HepG2 (cell line): Measurements from ENCODE around the gene ANKRD40CL. TPM values are rescaled to one million over a fixed set of nuclear protein-coding genes. Genes with fewer than 3 reads are reported as not detected.
A peak's percentile ranks its signal among the peaks of the same experiment; 100 is the strongest.

Experiments used
- CEBPG ChIP-seq: IDR thresholded peaks from 2 replicates; pipeline ENCODE4 v1.6.1; 2016
- DNMT1 ChIP-seq: sonication (generic); formaldehyde crosslinking; IDR thresholded peaks from 2 replicates; pipeline ENCODE4 v1.5.1; 2020; ENCODE audit warnings: mild to moderate bottlenecking, missing genetic modification reagents
- MAFG ChIP-seq: sonication (generic); formaldehyde crosslinking; IDR thresholded peaks from 2 replicates; pipeline ENCODE4 v1.5.1; 2020; ENCODE audit warnings: mild to moderate bottlenecking, missing genetic modification reagents
- MAFK ChIP-seq, 2 experiments: IDR thresholded peaks in 1 of 2; conservative IDR thresholded peaks in 1 of 2; 2 replicates each; pipeline ENCODE4 v1.6.1; 2011; ENCODE audit warnings: improper control_type of control experiment in 2 of 2, low read length in 2 of 2
- NFE2L1 ChIP-seq: sonication (generic); formaldehyde crosslinking; IDR thresholded peaks from 2 replicates; pipeline ENCODE4 v1.4.0; 2020; ENCODE audit warnings: missing genetic modification reagents, mild to moderate bottlenecking, borderline replicate concordance
- NFIC ChIP-seq: IDR thresholded peaks from 2 replicates; pipeline ENCODE4 v1.6.1; 2012; ENCODE audit warnings: mild to moderate bottlenecking, low read length, inconsistent platforms
- SP140L ChIP-seq: sonication (generic); formaldehyde crosslinking; IDR thresholded peaks from 2 replicates; pipeline ENCODE4 v1.4.0; 2020; ENCODE audit warnings: missing genetic modification reagents, borderline replicate concordance
- TRIM24 ChIP-seq: sonication (generic); formaldehyde crosslinking; IDR thresholded peaks from 2 replicates; pipeline ENCODE4 v1.8.0; 2022; ENCODE audit warnings: mild to moderate bottlenecking, missing genetic modification reagents
- ZNF17 ChIP-seq: sonication (generic); formaldehyde crosslinking; IDR thresholded peaks from 2 replicates; pipeline ENCODE4 v1.5.0; 2020; ENCODE audit warnings: mild to moderate bottlenecking, missing genetic modification reagents
- ZNF24 ChIP-seq: fragments of 450-650 bp; IDR thresholded peaks from 2 replicates; pipeline ENCODE4 v1.6.1; 2017; ENCODE audit warnings: antibody characterized with exemption, mild to moderate bottlenecking
- ZNF549 ChIP-seq: sonication (generic); formaldehyde crosslinking; IDR thresholded peaks from 2 replicates; pipeline ENCODE4 v1.5.0; 2020; ENCODE audit warnings: missing genetic modification reagents
- ZNF556 ChIP-seq: sonication (generic); formaldehyde crosslinking; IDR thresholded peaks from 2 replicates; pipeline ENCODE4 v1.4.0; 2020; ENCODE audit warnings: mild to moderate bottlenecking, missing genetic modification reagents, borderline replicate concordance
- polyA plus RNA-seq, 8 experiments: library from polyadenylated mRNA; depleted of rRNA in 3 of 8; stranded (reverse) in 7 of 8; unstranded in 1 of 8; fragments of >200 nt; fragmentation: Illumina TruSeq in 4 of 8; extraction: Trizol in 4 of 8; gene quantifications; 2 replicates each; pipeline versions ENCODE4 v1.2.1 to v1.2.3, GENCODE V29; 2011 to 2016; ENCODE audit warnings: low read depth in 4 of 8, missing spikeins in 1 of 8, mixed read lengths in 1 of 8; ENCODE audit not compliant: insufficient read depth in 1 of 8
- total RNA-seq, 5 experiments: library from RNA; depleted of rRNA; stranded (reverse); fragments of >200 nt; fragmentation: Illumina TruSeq; extraction: Trizol; gene quantifications; 2 replicates each; pipeline ENCODE4 v1.2.3, GENCODE V29; 2016; ENCODE audit warnings: low read depth in 1 of 5
- TF ChIP-seq, protein P1 (sequence below): sonication (generic); formaldehyde crosslinking; IDR thresholded peaks from 2 replicates; pipeline ENCODE4 v1.4.0; 2020; ENCODE audit warnings: missing genetic modification reagents
- TF ChIP-seq, protein P2 (sequence below): sonication (generic); formaldehyde crosslinking; IDR thresholded peaks from 2 replicates; pipeline ENCODE4 v1.4.0; 2020; ENCODE audit warnings: missing genetic modification reagents
- TF ChIP-seq, protein P3 (sequence below): sonication (generic); formaldehyde crosslinking; IDR thresholded peaks from 2 replicates; pipeline ENCODE4 v1.5.1; 2020; ENCODE audit warnings: mild to moderate bottlenecking, missing genetic modification reagents, borderline replicate concordance
- TF ChIP-seq, protein P4 (sequence below): sonication (generic); formaldehyde crosslinking; IDR thresholded peaks from 2 replicates; pipeline ENCODE4 v1.5.0; 2020; ENCODE audit warnings: mild to moderate bottlenecking, missing genetic modification reagents

The ANKRD40CL gene
- total and polyA plus RNA-seq, 2 of the 13 experiments (the other 11 are each of a cell fraction or from before 2014, with no cell fraction given) = 0.03 to 0.11 TPM

DNA sequence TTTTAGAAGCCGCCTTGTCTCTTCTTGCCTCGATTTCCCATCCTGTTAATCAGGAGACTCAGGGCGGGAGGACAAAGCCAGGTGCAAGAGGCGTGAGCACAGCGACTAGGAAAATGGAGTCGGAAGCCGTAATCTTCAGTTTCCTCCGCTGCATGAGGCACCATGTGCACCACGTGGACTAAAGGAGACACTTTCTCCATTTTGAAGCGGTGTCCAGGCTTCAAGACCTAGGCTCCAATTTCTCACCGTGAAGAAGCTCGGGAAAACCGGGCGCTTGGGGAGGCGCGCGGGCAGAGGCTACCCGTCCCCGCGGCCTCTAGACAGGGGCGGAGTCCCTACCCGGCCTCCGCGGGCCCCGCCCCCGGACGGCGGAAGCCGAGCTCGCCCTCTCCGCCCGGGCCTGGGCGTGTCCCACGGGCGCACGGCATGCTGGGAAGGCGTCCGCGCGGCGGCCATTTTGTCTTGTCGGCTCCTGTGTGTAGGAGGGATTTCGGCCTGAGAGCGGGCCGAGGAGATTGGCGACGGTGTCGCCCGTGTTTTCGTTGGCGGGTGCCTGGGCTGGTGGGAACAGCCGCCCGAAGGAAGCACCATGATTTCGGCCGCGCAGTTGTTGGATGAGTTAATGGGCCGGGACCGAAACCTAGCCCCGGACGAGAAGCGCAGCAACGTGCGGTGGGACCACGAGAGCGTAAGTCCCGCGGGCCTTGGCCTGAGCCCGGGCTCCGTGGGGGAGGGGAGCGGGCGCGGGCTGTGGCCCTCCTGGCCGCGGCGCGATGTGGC is 48.0 kb downstream of the ANKRD40CL start, which contains the start of gene LUC7L3 (continued):
- peak; percentile 94 for TF ChIP-seq ZNF556 (CRISPR knock-in tag)
- TF ChIP-seq NFE2L1 (CRISPR knock-in tag) = no peak
- TF ChIP-seq, protein P1, sequence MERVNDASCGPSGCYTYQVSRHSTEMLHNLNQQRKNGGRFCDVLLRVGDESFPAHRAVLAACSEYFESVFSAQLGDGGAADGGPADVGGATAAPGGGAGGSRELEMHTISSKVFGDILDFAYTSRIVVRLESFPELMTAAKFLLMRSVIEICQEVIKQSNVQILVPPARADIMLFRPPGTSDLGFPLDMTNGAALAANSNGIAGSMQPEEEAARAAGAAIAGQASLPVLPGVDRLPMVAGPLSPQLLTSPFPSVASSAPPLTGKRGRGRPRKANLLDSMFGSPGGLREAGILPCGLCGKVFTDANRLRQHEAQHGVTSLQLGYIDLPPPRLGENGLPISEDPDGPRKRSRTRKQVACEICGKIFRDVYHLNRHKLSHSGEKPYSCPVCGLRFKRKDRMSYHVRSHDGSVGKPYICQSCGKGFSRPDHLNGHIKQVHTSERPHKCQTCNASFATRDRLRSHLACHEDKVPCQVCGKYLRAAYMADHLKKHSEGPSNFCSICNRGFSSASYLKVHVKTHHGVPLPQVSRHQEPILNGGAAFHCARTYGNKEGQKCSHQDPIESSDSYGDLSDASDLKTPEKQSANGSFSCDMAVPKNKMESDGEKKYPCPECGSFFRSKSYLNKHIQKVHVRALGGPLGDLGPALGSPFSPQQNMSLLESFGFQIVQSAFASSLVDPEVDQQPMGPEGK (CRISPR knock-in tag) = peak; percentile 33; the same call in 1 of the 2 replicates
- 0 out of 2 replicates have a peak, but pooled peaks have one; percentile 84 for TF ChIP-seq ZNF17 (CRISPR knock-in tag)
- TF ChIP-seq, protein P2, sequence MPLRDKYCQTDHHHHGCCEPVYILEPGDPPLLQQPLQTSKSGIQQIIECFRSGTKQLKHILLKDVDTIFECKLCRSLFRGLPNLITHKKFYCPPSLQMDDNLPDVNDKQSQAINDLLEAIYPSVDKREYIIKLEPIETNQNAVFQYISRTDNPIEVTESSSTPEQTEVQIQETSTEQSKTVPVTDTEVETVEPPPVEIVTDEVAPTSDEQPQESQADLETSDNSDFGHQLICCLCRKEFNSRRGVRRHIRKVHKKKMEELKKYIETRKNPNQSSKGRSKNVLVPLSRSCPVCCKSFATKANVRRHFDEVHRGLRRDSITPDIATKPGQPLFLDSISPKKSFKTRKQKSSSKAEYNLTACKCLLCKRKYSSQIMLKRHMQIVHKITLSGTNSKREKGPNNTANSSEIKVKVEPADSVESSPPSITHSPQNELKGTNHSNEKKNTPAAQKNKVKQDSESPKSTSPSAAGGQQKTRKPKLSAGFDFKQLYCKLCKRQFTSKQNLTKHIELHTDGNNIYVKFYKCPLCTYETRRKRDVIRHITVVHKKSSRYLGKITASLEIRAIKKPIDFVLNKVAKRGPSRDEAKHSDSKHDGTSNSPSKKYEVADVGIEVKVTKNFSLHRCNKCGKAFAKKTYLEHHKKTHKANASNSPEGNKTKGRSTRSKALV (CRISPR knock-in tag) = peak; percentile 92
- TF ChIP-seq, protein P3, sequence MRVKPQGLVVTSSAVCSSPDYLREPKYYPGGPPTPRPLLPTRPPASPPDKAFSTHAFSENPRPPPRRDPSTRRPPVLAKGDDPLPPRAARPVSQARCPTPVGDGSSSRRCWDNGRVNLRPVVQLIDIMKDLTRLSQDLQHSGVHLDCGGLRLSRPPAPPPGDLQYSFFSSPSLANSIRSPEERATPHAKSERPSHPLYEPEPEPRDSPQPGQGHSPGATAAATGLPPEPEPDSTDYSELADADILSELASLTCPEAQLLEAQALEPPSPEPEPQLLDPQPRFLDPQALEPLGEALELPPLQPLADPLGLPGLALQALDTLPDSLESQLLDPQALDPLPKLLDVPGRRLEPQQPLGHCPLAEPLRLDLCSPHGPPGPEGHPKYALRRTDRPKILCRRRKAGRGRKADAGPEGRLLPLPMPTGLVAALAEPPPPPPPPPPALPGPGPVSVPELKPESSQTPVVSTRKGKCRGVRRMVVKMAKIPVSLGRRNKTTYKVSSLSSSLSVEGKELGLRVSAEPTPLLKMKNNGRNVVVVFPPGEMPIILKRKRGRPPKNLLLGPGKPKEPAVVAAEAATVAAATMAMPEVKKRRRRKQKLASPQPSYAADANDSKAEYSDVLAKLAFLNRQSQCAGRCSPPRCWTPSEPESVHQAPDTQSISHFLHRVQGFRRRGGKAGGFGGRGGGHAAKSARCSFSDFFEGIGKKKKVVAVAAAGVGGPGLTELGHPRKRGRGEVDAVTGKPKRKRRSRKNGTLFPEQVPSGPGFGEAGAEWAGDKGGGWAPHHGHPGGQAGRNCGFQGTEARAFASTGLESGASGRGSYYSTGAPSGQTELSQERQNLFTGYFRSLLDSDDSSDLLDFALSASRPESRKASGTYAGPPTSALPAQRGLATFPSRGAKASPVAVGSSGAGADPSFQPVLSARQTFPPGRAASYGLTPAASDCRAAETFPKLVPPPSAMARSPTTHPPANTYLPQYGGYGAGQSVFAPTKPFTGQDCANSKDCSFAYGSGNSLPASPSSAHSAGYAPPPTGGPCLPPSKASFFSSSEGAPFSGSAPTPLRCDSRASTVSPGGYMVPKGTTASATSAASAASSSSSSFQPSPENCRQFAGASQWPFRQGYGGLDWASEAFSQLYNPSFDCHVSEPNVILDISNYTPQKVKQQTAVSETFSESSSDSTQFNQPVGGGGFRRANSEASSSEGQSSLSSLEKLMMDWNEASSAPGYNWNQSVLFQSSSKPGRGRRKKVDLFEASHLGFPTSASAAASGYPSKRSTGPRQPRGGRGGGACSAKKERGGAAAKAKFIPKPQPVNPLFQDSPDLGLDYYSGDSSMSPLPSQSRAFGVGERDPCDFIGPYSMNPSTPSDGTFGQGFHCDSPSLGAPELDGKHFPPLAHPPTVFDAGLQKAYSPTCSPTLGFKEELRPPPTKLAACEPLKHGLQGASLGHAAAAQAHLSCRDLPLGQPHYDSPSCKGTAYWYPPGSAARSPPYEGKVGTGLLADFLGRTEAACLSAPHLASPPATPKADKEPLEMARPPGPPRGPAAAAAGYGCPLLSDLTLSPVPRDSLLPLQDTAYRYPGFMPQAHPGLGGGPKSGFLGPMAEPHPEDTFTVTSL (CRISPR knock-in tag) = no peak
- TF ChIP-seq MAFK (conservative IDR thresholded peaks at IDR 0.05 in 1 of 2, IDR thresholded peaks at IDR 0.05 in 1 of 2; ENCODE audit: low read length in 2 of 2) = no peak
- no peak for TF ChIP-seq TRIM24 (CRISPR knock-in tag)
- no peak; the same call in 1 of the 2 replicates for TF ChIP-seq NFIC
- no peak for TF ChIP-seq CEBPG (CRISPR knock-in tag)
- TF ChIP-seq ZNF549 (CRISPR knock-in tag) = peak; percentile 48; the same call in 1 of the 2 replicates
- peak; percentile 83; the same call in 1 of the 2 replicates for TF ChIP-seq SP140L
- TF ChIP-seq DNMT1 (CRISPR knock-in tag) = peak; percentile 87
- TF ChIP-seq, protein P4, sequence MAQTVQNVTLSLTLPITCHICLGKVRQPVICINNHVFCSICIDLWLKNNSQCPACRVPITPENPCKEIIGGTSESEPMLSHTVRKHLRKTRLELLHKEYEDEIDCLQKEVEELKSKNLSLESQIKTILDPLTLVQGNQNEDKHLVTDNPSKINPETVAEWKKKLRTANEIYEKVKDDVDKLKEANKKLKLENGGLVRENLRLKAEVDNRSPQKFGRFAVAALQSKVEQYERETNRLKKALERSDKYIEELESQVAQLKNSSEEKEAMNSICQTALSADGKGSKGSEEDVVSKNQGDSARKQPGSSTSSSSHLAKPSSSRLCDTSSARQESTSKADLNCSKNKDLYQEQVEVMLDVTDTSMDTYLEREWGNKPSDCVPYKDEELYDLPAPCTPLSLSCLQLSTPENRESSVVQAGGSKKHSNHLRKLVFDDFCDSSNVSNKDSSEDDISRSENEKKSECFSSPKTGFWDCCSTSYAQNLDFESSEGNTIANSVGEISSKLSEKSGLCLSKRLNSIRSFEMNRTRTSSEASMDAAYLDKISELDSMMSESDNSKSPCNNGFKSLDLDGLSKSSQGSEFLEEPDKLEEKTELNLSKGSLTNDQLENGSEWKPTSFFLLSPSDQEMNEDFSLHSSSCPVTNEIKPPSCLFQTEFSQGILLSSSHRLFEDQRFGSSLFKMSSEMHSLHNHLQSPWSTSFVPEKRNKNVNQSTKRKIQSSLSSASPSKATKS (CRISPR knock-in tag) = no peak
- TF ChIP-seq MAFG (CRISPR knock-in tag) = no peak
- TF ChIP-seq ZNF24 = peak; percentile 71; the same call in 1 of the 2 replicates
